Activated T-cell treated with anti-CD3 and anti-CD28 coated beads for 4 hours (primary cell): ENCODE measurements around the gene CALR.
"Not testable (repeated sequence)": the region's sequence is repeated elsewhere in the genome, so short reads cannot be mapped to it uniquely, and the experiment has no call there.

ENCODE experiments used
- DNase-seq: peaks from one replicate; pipeline ENCODE4 v3.0.0-alpha.2; 2020

The CALR gene

GRCh38 chr19:12935071-12935470, 3.3 kb upstream of the CALR start:
- no peak for DNase-seq

DNA sequence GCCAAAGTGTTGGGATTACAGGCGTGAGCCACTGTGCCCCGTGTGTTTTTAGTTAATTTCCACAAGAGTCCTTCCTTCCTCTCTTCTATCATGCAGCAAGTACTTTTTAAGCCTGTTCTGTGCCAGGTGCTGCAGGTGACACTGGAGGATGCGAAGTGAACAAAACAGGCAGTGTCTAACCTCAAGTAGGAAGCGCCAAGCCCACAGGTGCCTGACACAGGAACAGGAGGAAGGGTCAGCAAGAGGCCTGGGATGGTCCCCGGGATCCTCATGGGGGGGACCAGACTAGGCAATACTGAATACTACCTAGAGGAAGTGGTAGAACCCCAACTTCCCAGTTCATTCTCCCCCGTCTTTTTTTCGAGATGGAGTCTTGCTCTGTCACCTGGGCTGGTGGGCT, 1.8 kb upstream of the CALR start:
- no peak for DNase-seq

GRCh38 chr19:12937093-12937926, 1.1 kb upstream of the CALR start:
- no peak for DNase-seq

DNA sequence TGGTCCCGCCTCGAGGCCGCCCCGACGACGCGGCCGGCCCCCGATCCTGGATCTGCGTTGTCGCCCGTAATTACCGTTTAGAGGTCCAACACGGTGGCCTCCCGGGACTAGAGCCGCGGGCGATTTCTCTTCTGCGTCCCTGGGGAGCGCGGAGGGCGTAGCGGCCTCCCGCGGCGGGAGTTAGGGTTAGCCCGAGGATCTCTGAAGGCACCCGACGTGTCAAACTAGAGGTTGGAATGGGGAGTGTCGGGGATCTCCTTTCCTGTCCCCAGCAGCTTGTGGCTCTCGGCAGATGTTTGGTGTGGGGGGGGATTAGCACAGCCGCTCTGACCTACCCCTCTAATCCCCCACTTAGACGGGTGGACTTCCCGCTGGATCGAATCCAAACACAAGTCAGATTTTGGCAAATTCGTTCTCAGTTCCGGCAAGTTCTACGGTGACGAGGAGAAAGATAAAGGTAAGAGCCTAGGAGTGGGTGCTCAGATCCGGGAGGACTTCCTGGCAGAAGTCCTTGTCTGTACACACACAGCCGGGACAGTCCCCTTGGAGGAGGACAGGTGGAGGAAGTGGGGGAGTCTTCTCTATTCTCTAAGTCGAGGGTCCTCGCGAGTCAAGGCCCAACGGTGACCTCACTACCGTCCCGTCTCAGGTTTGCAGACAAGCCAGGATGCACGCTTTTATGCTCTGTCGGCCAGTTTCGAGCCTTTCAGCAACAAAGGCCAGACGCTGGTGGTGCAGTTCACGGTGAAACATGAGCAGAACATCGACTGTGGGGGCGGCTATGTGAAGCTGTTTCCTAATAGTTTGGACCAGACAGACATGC, 581 bp downstream of the CALR start:
- peak; percentile 26 for DNase-seq

- no peak for DNase-seq
These were observed 1.6 kb downstream of the CALR start for GRCh38 chr19:12939975-12940423.

GRCh38 chr19:12940897-12941296, 2.5 kb downstream of the CALR start:
- DNase-seq = no peak

- DNase-seq = no peak
These were observed 5.1 kb downstream of the CALR start for GRCh38 chr19:12943437-12944044.

DNA sequence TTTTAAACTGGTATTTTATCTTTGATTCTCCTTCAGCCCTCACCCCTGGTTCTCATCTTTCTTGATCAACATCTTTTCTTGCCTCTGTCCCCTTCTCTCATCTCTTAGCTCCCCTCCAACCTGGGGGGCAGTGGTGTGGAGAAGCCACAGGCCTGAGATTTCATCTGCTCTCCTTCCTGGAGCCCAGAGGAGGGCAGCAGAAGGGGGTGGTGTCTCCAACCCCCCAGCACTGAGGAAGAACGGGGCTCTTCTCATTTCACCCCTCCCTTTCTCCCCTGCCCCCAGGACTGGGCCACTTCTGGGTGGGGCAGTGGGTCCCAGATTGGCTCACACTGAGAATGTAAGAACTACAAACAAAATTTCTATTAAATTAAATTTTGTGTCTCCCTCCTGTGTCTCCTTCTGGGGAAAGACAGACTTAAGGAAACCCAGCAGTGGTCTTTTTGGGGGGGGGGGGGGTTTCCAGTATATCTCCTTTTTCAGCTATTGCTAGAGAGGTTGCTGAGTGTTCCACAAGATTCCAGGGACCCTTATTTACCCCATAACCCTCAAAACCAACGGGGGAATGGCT, 5.8 kb downstream of the CALR start:
- DNase-seq = no peak

- peak; percentile 97 for DNase-seq
These were observed 7.2 kb downstream of the CALR start, which contains the start of gene RAD23A for GRCh38 chr19:12945479-12946091. RAD23A (plus strand) TSS chr19:12945862; CDS start chr19:12945949, 87 bp downstream.

- DNase-seq = no peak
These were observed 7.8 kb downstream of the CALR start for GRCh38 chr19:12946092-12946721.

GRCh38 chr19:12946731-12947496, 8.5 kb downstream of the CALR start:
- no peak for DNase-seq

- DNase-seq = no peak
These were observed 9.5 kb downstream of the CALR start for GRCh38 chr19:12947702-12948611.

DNA sequence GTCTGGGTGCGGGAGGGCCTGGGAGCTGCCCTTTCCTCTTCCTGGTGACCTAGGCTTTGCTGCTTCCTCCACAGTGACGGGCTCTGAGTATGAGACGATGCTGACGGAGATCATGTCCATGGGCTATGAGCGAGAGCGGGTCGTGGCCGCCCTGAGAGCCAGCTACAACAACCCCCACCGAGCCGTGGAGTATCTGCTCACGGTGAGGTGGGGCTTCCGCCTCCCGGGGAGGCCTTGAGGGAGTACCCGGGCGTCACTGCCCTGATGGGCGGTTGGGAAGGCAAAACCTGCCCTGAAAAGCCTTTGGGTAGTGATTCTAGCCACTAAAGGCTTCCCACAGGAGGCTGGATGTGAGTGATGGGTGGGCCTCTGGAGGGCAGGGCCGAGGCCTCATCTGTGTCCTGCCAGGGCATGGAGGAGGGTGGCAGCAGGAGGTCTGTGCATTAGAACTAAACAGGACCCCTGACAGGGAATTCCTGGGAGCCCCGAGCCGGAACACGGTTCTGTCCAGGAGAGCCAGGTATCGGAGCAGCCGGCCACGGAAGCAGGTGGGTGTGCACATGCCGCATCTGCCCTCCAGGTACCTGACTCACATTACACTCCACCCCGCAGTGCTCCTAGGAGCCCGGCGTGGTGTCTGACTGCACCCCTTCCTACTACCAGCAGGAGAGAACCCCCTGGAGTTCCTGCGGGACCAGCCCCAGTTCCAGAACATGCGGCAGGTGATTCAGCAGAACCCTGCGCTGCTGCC, 10.4 kb downstream of the CALR start:
- no peak for DNase-seq

- no peak for DNase-seq
These were observed 11.2 kb downstream of the CALR start for GRCh38 chr19:12949363-12950283.

GRCh38 chr19:12952050-12952449, 13.6 kb downstream of the CALR start:
- not testable (repeated sequence) for DNase-seq

DNA sequence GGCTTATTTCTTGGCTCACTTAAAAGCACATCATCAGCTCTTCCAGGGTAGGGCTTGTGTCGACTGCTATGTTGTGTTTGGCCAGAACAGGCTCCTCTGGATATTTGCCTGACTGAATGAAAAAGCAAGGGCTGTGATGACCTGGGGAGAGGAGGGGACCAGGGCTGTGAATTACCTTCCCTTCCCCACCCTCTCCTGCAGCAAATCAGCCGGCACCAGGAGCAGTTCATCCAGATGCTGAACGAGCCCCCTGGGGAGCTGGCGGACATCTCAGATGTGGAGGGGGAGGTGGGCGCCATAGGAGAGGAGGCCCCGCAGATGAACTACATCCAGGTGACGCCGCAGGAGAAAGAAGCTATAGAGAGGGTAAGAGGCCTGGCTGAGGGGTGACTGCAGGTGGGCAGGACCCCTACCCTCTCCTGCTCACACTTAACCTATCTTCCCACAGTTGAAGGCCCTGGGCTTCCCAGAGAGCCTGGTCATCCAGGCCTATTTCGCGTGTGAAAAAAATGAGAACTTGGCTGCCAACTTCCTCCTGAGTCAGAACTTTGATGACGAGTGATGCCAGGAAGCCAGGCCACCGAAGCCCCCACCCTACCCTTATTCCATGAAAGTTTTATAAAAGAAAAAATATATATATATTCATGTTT, 14.2 kb downstream of the CALR start:
- DNase-seq = no peak

- DNase-seq = no peak
These were observed 14.9 kb downstream of the CALR start for GRCh38 chr19:12953138-12953798.
